Gastroesophageal sphincter (tissue), 4 donors: ENCODE data around the gene GLB1L2. TPM values are rescaled to one million over a fixed set of nuclear protein-coding genes. Genes with fewer than 3 reads are reported as not detected.
A peak's percentile ranks its signal among the peaks of the same experiment; 100 is the strongest.
"Not testable (repeated sequence)": the region's sequence is repeated elsewhere in the genome, so short reads cannot be mapped to it uniquely, and the experiment has no call there.

Experiments
- ATAC-seq: fragments of 150-250 bp; one replicate; pipeline ENCODE4 v1.9.1; 2016; ENCODE audit warnings: mild to moderate bottlenecking, moderate library complexity
- H3K27ac ChIP-seq, 4 donors: fragments of 200-600 bp; sonication (generic) in 3 of 4; 1 replicate in 3 of 4; 2 replicates in 1 of 4; pipeline ENCODE4 v1.5.1; 2016 to 2019
- H3K27me3 ChIP-seq: fragments of 200-600 bp; sonication (generic); one replicate; pipeline ENCODE4 v1.5.1; 2019
- H3K36me3 ChIP-seq, 2 donors: fragments of 200-600 bp; sonication (generic); one replicate each; pipeline ENCODE4 v1.5.1; 2019; ENCODE audit warnings: control low read depth in 1 of 2
- H3K4me1 ChIP-seq, 3 donors: fragments of 200-600 bp; sonication (generic); 1 replicate in 2 of 3; 2 replicates in 1 of 3; pipeline ENCODE4 v1.5.1; 2016 to 2019; ENCODE audit warnings: control low read depth in 2 of 3
- H3K4me3 ChIP-seq, 2 donors: fragments of 200-600 bp; sonication (generic); one replicate each; pipeline ENCODE4 v1.5.1; 2019; ENCODE audit warnings: mild to moderate bottlenecking in 1 of 2, moderate library complexity in 1 of 2
- H3K9me3 ChIP-seq, 3 donors: fragments of 200-600 bp; sonication (generic); one replicate each; pipeline ENCODE4 v1.5.1; 2017 to 2019; ENCODE audit warnings: control low read depth in 2 of 3
- CTCF ChIP-seq, 4 experiments: fragments of 200-600 bp in 2 of 4; fragments of 450-650 bp in 2 of 4; sonication (generic) in 1 of 4; IDR thresholded peaks; one replicate each; pipeline ENCODE4 v1.5.1; 2017 to 2019; ENCODE audit warnings: antibody characterized with exemption in 4 of 4, mild to moderate bottlenecking in 2 of 4, moderate library complexity in 2 of 4
- EP300 ChIP-seq: sonication (generic); formaldehyde crosslinking; IDR thresholded peaks from one replicate; pipeline ENCODE4 v1.6.1; 2017; ENCODE audit warnings: antibody characterized with exemption, mild to moderate bottlenecking
- POLR2A ChIP-seq, 2 donors: fragments of 450-650 bp; IDR thresholded peaks; one replicate each; pipeline ENCODE4 v1.6.1; 2017; ENCODE audit warnings: antibody characterized with exemption in 2 of 2, mild to moderate bottlenecking in 2 of 2, moderate library complexity in 1 of 2
- POLR2AphosphoS5 ChIP-seq: sonication (generic); formaldehyde crosslinking; IDR thresholded peaks from one replicate; pipeline ENCODE4 v1.6.1; 2017; ENCODE audit warnings: antibody characterized with exemption
- WGBS, 2 donors: methylation state at CpG; one replicate each; pipeline ENCODE4 v1.1.5; 2018; ENCODE audit warnings: low coverage in 1 of 2; 5-methylcytosine and 5-hydroxymethylcytosine counted together
- total RNA-seq, 4 donors: library from RNA; depleted of rRNA; stranded (reverse); fragments of >200 nt; gene quantifications; one replicate each; pipeline ENCODE4 v1.1.0, GENCODE V29; 2016

The GLB1L2 gene
- total RNA-seq: 1 to 10 TPM; 3.8 to 9.7 (median 8.6) TPM

GRCh38 chr11:134331354-134332188 lies at the start of gene GLB1L2:
GLB1L2 (plus strand) TSS chr11:134331988; CDS start chr11:134332062, 74 bp downstream.
- WGBS, 2 donors: 0 to 5% methylated on average over 9 to 20 of the region's 80 CpGs
- TF ChIP-seq POLR2AphosphoS5 (peak; percentile 18), POLR2A (IDR thresholded peaks at IDR 0.05) (no peak)
- Histone ChIP-seq H3K36me3 (no peaks in the 10 kb centered on the region), H3K27ac (peak within 1 kb of the TSS; percentile 24 to 82 (median 70)), H3K9me3 (no peaks in the 10 kb centered on the region), H3K4me3 (peak within 1 kb of the TSS; percentile 32 to 62), H3K4me1 (peaks cover 0 to 24% (median 15%) of the 10 kb centered on the region in 3 donors), H3K27me3 (peaks cover 15% of the 10 kb centered on the region)
- peak; percentile 95 for ATAC-seq

- Histone ChIP-seq H3K9me3 (peaks cover 0 to 11% (median 0%) of the 10 kb centered on the region in 3 donors), H3K27ac (no peak overlapping the region), H3K27me3 (peaks cover 39% of the 10 kb centered on the region), H3K4me3 (no peak overlapping the region), H3K4me1 (peaks cover 0 to 3% (median 0%) of the 10 kb centered on the region in 3 donors), H3K36me3 (no peaks in the 10 kb centered on the region)
- WGBS, 2 donors: 74 to 76% methylated on average over 3 to 5 of the region's 22 CpGs
- no peak for ATAC-seq
- no peak for TF ChIP-seq CTCF (IDR thresholded peaks at IDR 0.05)
- TF ChIP-seq EP300: no peak
- TF ChIP-seq POLR2AphosphoS5: no peak
- TF ChIP-seq POLR2A (IDR thresholded peaks at IDR 0.05): no peak
Observed at GRCh38 chr11:134282121-134283045, 49.4 kb upstream of the GLB1L2 start.

- WGBS, 2 donors: 76 to 90% methylated on average over 7 of the region's 16 CpGs
- Histone ChIP-seq H3K4me1 (no peaks in the 10 kb centered on the region), H3K9me3 (peaks cover 0 to 2% (median 0%) of the 10 kb centered on the region in 3 donors), H3K27me3 (peaks cover 26% of the 10 kb centered on the region), H3K27ac (no peak overlapping the region), H3K4me3 (no peak overlapping the region), H3K36me3 (no peaks in the 10 kb centered on the region)
- TF ChIP-seq CTCF (IDR thresholded peaks at IDR 0.05) (no peak), POLR2A (IDR thresholded peaks at IDR 0.05) (no peak), POLR2AphosphoS5 (no peak), EP300 (no peak)
- no peak for ATAC-seq
Observed at GRCh38 chr11:134283461-134284230, 48.1 kb upstream of the GLB1L2 start.

- ATAC-seq, H3K4me3 ChIP-seq, H3K4me1 ChIP-seq, H3K9me3 ChIP-seq, H3K27ac ChIP-seq, H3K36me3 ChIP-seq: not testable (repeated sequence)
- peaks cover 19% of the 10 kb centered on the region for H3K27me3 ChIP-seq
- WGBS, 2 donors: 81 to 90% methylated on average over 2 to 3 of the region's 5 CpGs
Observed at GRCh38 chr11:134284349-134284748, 47.4 kb upstream of the GLB1L2 start.

DNA sequence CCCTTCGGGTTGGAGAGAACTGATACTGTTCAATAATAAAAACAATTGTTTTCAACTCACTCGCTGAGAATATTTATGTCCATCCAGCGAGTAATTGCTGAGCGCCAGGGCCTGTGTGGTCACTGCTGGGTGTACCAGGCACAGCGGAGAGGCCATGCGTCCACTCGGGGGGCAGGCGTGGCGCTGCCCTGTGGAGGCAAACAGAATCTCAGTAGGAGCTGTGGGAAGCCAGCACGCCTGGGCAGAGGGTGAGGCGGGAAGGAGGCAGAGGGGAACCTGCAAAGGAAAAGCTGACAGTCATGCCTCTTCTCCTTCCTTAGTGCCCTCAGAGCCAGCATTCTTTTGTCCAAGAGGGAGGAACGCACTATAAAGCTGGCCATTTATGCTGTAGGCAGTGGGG lies 44.2 kb upstream of the GLB1L2 start:
- no peak for TF ChIP-seq POLR2A (IDR thresholded peaks at IDR 0.05)
- no peak for TF ChIP-seq EP300
- TF ChIP-seq POLR2AphosphoS5: no peak
- TF ChIP-seq CTCF (IDR thresholded peaks at IDR 0.05): no peak
- H3K27me3 ChIP-seq: peaks cover 5% of the 10 kb centered on the region
- no peak overlapping the region for H3K27ac ChIP-seq
- H3K9me3 ChIP-seq: no peaks in the 10 kb centered on the region
- peaks cover 0 to 6% (median 0%) of the 10 kb centered on the region in 3 donors for H3K4me1 ChIP-seq
- H3K4me3 ChIP-seq: no peak overlapping the region
- ATAC-seq: no peak
- 87 to 91% methylated on average over 6 to 8 of the region's 12 CpGs for WGBS, 2 donors
- H3K36me3 ChIP-seq: no peaks in the 10 kb centered on the region
